Measurements from ENCODE around the gene MT4.
A peak's percentile ranks its signal among the peaks of the same experiment; 100 is the strongest.

Gene MT4

GRCh38 chr16:56564793-56565477 lies at the start of gene MT4:
Gene MT4 (plus strand): TSS chr16:56565073. CDS start chr16:56565129, 56 bp downstream.
- DNase-seq (ENCODE audit: low read depth in 2 of 2) = no peak

- DNase-seq (ENCODE audit: low read depth in 2 of 2) = no peak
These were observed 49.2 kb upstream of the MT4 start for GRCh38 chr16:56515665-56516064.

GRCh38 chr16:56517206-56517605 lies 47.7 kb upstream of the MT4 start:
- no peak for DNase-seq (ENCODE audit: low read depth in 2 of 2)

GRCh38 chr16:56518425-56518824 lies 46.4 kb upstream of the MT4 start:
- DNase-seq (ENCODE audit: low read depth in 2 of 2) = no peak

- peak; percentile 88 to 90 for DNase-seq (ENCODE audit: low read depth in 2 of 2)
These were observed 45.2 kb upstream of the MT4 start, which contains the start of gene BBS2 for GRCh38 chr16:56519459-56520250. Gene BBS2 (minus strand): TSS chr16:56520024. CDS start chr16:56519862, 162 bp downstream.

- DNase-seq (ENCODE audit: low read depth in 2 of 2) = no peak
These were observed 44.7 kb upstream of the MT4 start for GRCh38 chr16:56520251-56520577.

GRCh38 chr16:56525236-56525635 lies 39.6 kb upstream of the MT4 start:
- no peak for DNase-seq (ENCODE audit: low read depth in 2 of 2)

- DNase-seq (ENCODE audit: low read depth in 2 of 2) = no peak
These were observed 34.0 kb upstream of the MT4 start for GRCh38 chr16:56530872-56531271.

- no peak for DNase-seq (ENCODE audit: low read depth in 2 of 2)
These were observed 32.2 kb upstream of the MT4 start for GRCh38 chr16:56532714-56533113.

- DNase-seq (ENCODE audit: low read depth in 2 of 2) = no peak
These were observed 30.0 kb upstream of the MT4 start for GRCh38 chr16:56534847-56535383.

GRCh38 chr16:56538331-56538730 lies 26.5 kb upstream of the MT4 start:
- DNase-seq (ENCODE audit: low read depth in 2 of 2) = no peak

GRCh38 chr16:56539656-56540055 lies 25.2 kb upstream of the MT4 start:
- no peak for DNase-seq (ENCODE audit: low read depth in 2 of 2)

- DNase-seq (ENCODE audit: low read depth in 2 of 2) = no peak
These were observed 22.8 kb upstream of the MT4 start for GRCh38 chr16:56542039-56542438.

- no peak for DNase-seq (ENCODE audit: low read depth in 2 of 2)
These were observed 17.5 kb upstream of the MT4 start for GRCh38 chr16:56547120-56547948.

GRCh38 chr16:56547949-56548567 lies 16.8 kb upstream of the MT4 start:
- DNase-seq (ENCODE audit: low read depth in 2 of 2) = no peak

GRCh38 chr16:56549161-56549560 lies 15.7 kb upstream of the MT4 start:
- no peak for DNase-seq (ENCODE audit: low read depth in 2 of 2)

GRCh38 chr16:56549744-56550385 lies 15.0 kb upstream of the MT4 start:
- DNase-seq (ENCODE audit: low read depth in 2 of 2) = no peak

GRCh38 chr16:56551796-56552738 lies 12.8 kb upstream of the MT4 start:
- DNase-seq (ENCODE audit: low read depth in 2 of 2) = no peak

GRCh38 chr16:56554441-56554840 lies 10.4 kb upstream of the MT4 start:
- no peak for DNase-seq (ENCODE audit: low read depth in 2 of 2)
